H1 (cell line): ENCODE measurements around the gene PPM1D. TPM values are rescaled to one million over a fixed set of nuclear protein-coding genes. Genes with fewer than 3 reads are reported as not detected.
"Not testable (repeated sequence)": the region's sequence is repeated elsewhere in the genome, so short reads cannot be mapped to it uniquely, and the experiment has no call there.

ENCODE experiments used
- CTCF ChIA-PET: fragments of 300-600 bp; sonication (Branson Sonifier 250); formaldehyde crosslinking; loops from one replicate; lab custom pipeline; 2021; ENCODE audit not compliant: partially characterized antibody; lab: Charles Lee
- POLR2A ChIA-PET: fragments of 300-600 bp; sonication (Branson Sonifier 250); formaldehyde crosslinking; loops from one replicate; lab custom pipeline; 2021; ENCODE audit warnings: inconsistent platforms; ENCODE audit not compliant: partially characterized antibody; lab: Charles Lee
- DNase-seq, 2 experiments: peaks; one replicate each; pipeline versions ENCODE4 v3.0.0 to v3.0.0-alpha.2; 2010 to 2022; ENCODE audit warnings: low spot score in 2 of 2, low read depth in 1 of 2, mixed read lengths in 1 of 2
- FAIRE-seq: peaks from 2 replicates; lab custom pipeline; 2011; peaks lifted over from hg19 to GRCh38; lab: Jason Lieb, UNC
- H2AFZ ChIP-seq: 2 replicates; pipeline ENCODE4 v1.8.1; 2012; ENCODE audit warnings: low read length, inconsistent platforms
- H2AK5ac ChIP-seq: 2 replicates; pipeline ENCODE4 v1.6.1; 2013; ENCODE audit warnings: low read depth, low read length
- H2BK120ac ChIP-seq: replicated peaks from 2 replicates; pipeline ENCODE3; 2013; ENCODE audit warnings: low read depth, low read length, inconsistent platforms
- H2BK12ac ChIP-seq: 2 replicates; pipeline ENCODE4 v1.6.1; 2013; ENCODE audit warnings: low read depth, low read length
- H2BK15ac ChIP-seq: 2 replicates; pipeline ENCODE4 v1.6.1; 2013; ENCODE audit warnings: low read length
- H2BK20ac ChIP-seq: 2 replicates; pipeline ENCODE4 v1.6.1; 2013; ENCODE audit warnings: low read length
- H2BK5ac ChIP-seq: 2 replicates; pipeline ENCODE4 v1.6.1; 2013; ENCODE audit warnings: low read depth, low read length
- H3K14ac ChIP-seq: 2 replicates; pipeline ENCODE4 v1.6.1; 2013; ENCODE audit warnings: inconsistent platforms; ENCODE audit not compliant: insufficient read length
- H3K18ac ChIP-seq: 2 replicates; pipeline ENCODE4 v1.6.1; 2013; ENCODE audit warnings: low read length; ENCODE audit errors: extremely low read depth
- H3K23ac ChIP-seq: 2 replicates; pipeline ENCODE4 v1.6.1; 2013; ENCODE audit warnings: inconsistent platforms; ENCODE audit not compliant: insufficient read length
- H3K23me2 ChIP-seq: 2 replicates; pipeline ENCODE4 v1.6.1; 2013; ENCODE audit warnings: low read depth, low read length
- H3K27ac ChIP-seq: 2 replicates; pipeline ENCODE4 v1.6.1; 2011; ENCODE audit warnings: low read depth, low read length, inconsistent platforms
- H3K27me3 ChIP-seq, 4 experiments: replicated peaks in 1 of 4; 1 replicate in 1 of 4; 2 replicates in 3 of 4; pipeline versions ENCODE4 v1.6.1 to v1.8.1; 2011 to 2013; ENCODE audit warnings: low read length in 3 of 4, mild to moderate bottlenecking in 3 of 4, inconsistent platforms in 2 of 4, mixed read lengths in 2 of 4, moderate library complexity in 1 of 4; ENCODE audit not compliant: control insufficient read depth in 3 of 4, insufficient read depth in 3 of 4; ENCODE audit errors: extremely low read depth in 1 of 4
- H3K36me3 ChIP-seq, 4 experiments: 2 replicates each; pipeline versions ENCODE4 v1.6.1 to v1.8.1; 2011 to 2013; ENCODE audit warnings: mild to moderate bottlenecking in 4 of 4, low read length in 3 of 4, moderate library complexity in 2 of 4, control low read depth in 1 of 4, inconsistent platforms in 1 of 4; ENCODE audit not compliant: insufficient read depth in 4 of 4, control insufficient read depth in 2 of 4
- H3K4ac ChIP-seq: replicated peaks from 2 replicates; pipeline ENCODE3; 2013; ENCODE audit warnings: low read length, low read depth, mixed read lengths, inconsistent platforms; ENCODE audit not compliant: insufficient read length
- H3K4me1 ChIP-seq, 4 experiments: replicated peaks in 1 of 4; 1 replicate in 1 of 4; 2 replicates in 3 of 4; pipeline versions ENCODE4 v1.6.1 to v1.8.1; 2011 to 2013; ENCODE audit warnings: low read length in 3 of 4, inconsistent platforms in 2 of 4, mixed read lengths in 1 of 4; ENCODE audit not compliant: insufficient read depth in 4 of 4, control insufficient read depth in 3 of 4
- H3K4me2 ChIP-seq, 2 experiments: 2 replicates each; pipeline versions ENCODE4 v1.6.1 to v1.8.1; 2011 to 2013; ENCODE audit warnings: low read depth in 2 of 2, low read length in 2 of 2, control low read depth in 1 of 2, inconsistent platforms in 1 of 2, mild to moderate bottlenecking in 1 of 2; ENCODE audit not compliant: insufficient read depth in 1 of 2
- H3K4me3 ChIP-seq, 4 experiments: fragments of 200-600, 300-600 bp in 1 of 4; sonication (generic), shearing (Covaris generic), sonication (Bioruptor Twin) in 1 of 4; 2 replicates each; pipeline versions ENCODE4 v1.5.1 to v1.8.1; 2011 to 2016; ENCODE audit warnings: low read length in 4 of 4, low read depth in 3 of 4, control low read depth in 2 of 4, inconsistent platforms in 2 of 4, mild to moderate bottlenecking in 2 of 4, mixed read lengths in 1 of 4, moderate library complexity in 1 of 4; ENCODE audit not compliant: insufficient read depth in 2 of 4; ENCODE audit errors: extremely low read depth in 1 of 4
- H3K56ac ChIP-seq: replicated peaks from 2 replicates; pipeline ENCODE3; 2013; ENCODE audit warnings: low read depth, mild to moderate bottlenecking, mixed read lengths, low read length, inconsistent platforms; ENCODE audit not compliant: insufficient read length
- H3K79me1 ChIP-seq: 2 replicates; pipeline ENCODE4 v1.6.1; 2013; ENCODE audit warnings: low read depth, low read length, control low read depth
- H3K79me2 ChIP-seq, 2 experiments: 2 replicates each; pipeline versions ENCODE4 v1.6.1 to v1.8.1; 2012 to 2013; ENCODE audit warnings: low read length in 2 of 2, mild to moderate bottlenecking in 2 of 2, inconsistent platforms in 1 of 2; ENCODE audit not compliant: insufficient read depth in 2 of 2, control insufficient read depth in 1 of 2
- H3K9ac ChIP-seq, 4 experiments: replicated peaks in 1 of 4; 1 replicate in 1 of 4; 2 replicates in 3 of 4; pipeline versions ENCODE4 v1.6.1 to v1.8.1; 2011 to 2013; ENCODE audit warnings: low read depth in 3 of 4, low read length in 3 of 4, control low read depth in 2 of 4, mild to moderate bottlenecking in 2 of 4, moderate library complexity in 2 of 4, inconsistent platforms in 1 of 4; ENCODE audit errors: extremely low read depth in 1 of 4
- H3K9me3 ChIP-seq, 2 experiments: 2 replicates each; pipeline versions ENCODE4 v1.6.1 to v1.8.1; 2012 to 2013; ENCODE audit warnings: mild to moderate bottlenecking in 2 of 2, moderate library complexity in 2 of 2, control low read depth in 1 of 2, inconsistent platforms in 1 of 2, low read depth in 1 of 2, low read length in 1 of 2, mixed read lengths in 1 of 2; ENCODE audit not compliant: insufficient read depth in 2 of 2
- H4K20me1 ChIP-seq, 2 experiments: replicated peaks in 1 of 2; 2 replicates each; pipeline versions ENCODE3 to v1.8.1; 2011 to 2013; ENCODE audit warnings: inconsistent platforms in 2 of 2, low read length in 2 of 2, mild to moderate bottlenecking in 1 of 2; ENCODE audit not compliant: insufficient read depth in 2 of 2, control insufficient read depth in 1 of 2
- H4K5ac ChIP-seq: 2 replicates; pipeline ENCODE4 v1.6.1; 2013; ENCODE audit warnings: low read length, low read depth, mixed read lengths, inconsistent platforms; ENCODE audit not compliant: insufficient read length
- H4K8ac ChIP-seq: 2 replicates; pipeline ENCODE4 v1.8.0; 2013; ENCODE audit warnings: mild to moderate bottlenecking, moderate library complexity, low read length, inconsistent platforms; ENCODE audit not compliant: insufficient read depth; ENCODE audit errors: extremely low read depth
- H4K91ac ChIP-seq: replicated peaks from 2 replicates; pipeline ENCODE3; 2013; ENCODE audit warnings: low read length, mixed read lengths, inconsistent platforms; ENCODE audit not compliant: insufficient read length
- WGBS, 2 experiments: shearing (Covaris generic) in 1 of 2; methylation state at CpG; one replicate each; pipeline versions ENCODE4 v1.1.6 to v1.1.7; 2013 to 2015; ENCODE audit warnings: low lambda C conversion rate in 2 of 2, mixed read lengths in 2 of 2, inconsistent platforms in 1 of 2, low coverage in 1 of 2, missing lambda C conversion rate in 1 of 2; ENCODE audit not compliant: insufficient replicate concordance in 2 of 2, insufficient coverage in 1 of 2, insufficient read length in 1 of 2; ENCODE audit errors: extremely low coverage in 1 of 2, missing lambda C conversion rate in 1 of 2; 5-methylcytosine and 5-hydroxymethylcytosine counted together
- polyA plus RNA-seq, 7 experiments: library from polyadenylated mRNA; depleted of rRNA in 3 of 7; stranded (reverse) in 5 of 7; unstranded in 2 of 7; fragments of >200 nt in 5 of 7; fragments of 200-250 nt in 2 of 7; gene quantifications; 1 replicate in 5 of 7; 2 replicates in 1 of 7; 4 replicates in 1 of 7; pipeline versions ENCODE4 v1.2.1 to v1.2.3, GENCODE V29; 2011 to 2013; ENCODE audit warnings: missing spikeins in 2 of 7, mixed read lengths in 2 of 7
- total RNA-seq: library from RNA; stranded (reverse); fragmentation: NEBNext Ultra II Directional; extraction: Animal tissue kit (Norgen Biotek cat#: 25700); gene quantifications from 2 replicates; pipeline ENCODE4 v1.2.1, GENCODE V29; 2021
- TF ChIP-seq, protein P1 (sequence below): IDR thresholded peaks from 2 replicates; pipeline ENCODE4 v1.6.1; 2011; ENCODE audit warnings: low read depth, mild to moderate bottlenecking, low read length; ENCODE audit not compliant: insufficient read depth

The PPM1D gene
- total and polyA plus RNA-seq, 2 of the 8 experiments (the other 6 are each of a cell fraction or from before 2014, with no cell fraction given): 5.0 to 16.7 TPM

DNA sequence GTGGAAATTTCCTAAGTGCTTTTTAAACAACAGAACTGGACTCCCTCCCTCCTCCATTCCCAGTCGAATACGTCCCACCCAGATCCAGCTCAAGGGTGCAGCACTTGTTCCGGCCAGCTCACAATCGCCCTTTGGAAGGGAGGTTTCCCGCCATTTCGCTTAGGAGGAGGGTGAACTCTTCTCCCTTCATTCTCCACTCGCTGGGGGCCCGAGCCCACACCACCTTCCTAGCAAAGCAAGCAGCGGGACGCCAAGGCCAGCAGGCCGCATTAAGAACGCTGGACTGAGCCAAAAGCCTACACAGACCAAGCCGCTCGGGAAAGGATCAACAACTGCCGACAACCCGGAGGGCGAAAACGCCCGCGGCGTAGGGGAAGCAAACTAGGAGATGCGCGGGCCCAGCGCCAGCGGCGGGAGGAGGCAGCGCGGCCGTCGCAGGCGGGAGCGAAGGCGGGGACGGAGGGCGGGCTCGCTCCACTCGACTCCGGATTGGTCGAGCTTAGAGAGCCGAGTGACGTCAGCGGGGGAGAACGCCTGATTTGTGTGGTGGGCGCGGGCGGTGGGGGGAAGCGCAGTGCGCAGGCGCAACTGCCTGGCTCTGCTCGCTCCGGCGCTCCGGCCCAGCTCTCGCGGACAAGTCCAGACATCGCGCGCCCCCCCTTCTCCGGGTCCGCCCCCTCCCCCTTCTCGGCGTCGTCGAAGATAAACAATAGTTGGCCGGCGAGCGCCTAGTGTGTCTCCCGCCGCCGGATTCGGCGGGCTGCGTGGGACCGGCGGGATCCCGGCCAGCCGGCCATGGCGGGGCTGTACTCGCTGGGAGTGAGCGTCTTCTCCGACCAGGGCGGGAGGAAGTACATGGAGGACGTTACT, at the start of gene PPM1D (continued):
- TF ChIP-seq, protein P1, sequence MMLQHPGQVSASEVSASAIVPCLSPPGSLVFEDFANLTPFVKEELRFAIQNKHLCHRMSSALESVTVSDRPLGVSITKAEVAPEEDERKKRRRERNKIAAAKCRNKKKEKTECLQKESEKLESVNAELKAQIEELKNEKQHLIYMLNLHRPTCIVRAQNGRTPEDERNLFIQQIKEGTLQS: no peak

DNA sequence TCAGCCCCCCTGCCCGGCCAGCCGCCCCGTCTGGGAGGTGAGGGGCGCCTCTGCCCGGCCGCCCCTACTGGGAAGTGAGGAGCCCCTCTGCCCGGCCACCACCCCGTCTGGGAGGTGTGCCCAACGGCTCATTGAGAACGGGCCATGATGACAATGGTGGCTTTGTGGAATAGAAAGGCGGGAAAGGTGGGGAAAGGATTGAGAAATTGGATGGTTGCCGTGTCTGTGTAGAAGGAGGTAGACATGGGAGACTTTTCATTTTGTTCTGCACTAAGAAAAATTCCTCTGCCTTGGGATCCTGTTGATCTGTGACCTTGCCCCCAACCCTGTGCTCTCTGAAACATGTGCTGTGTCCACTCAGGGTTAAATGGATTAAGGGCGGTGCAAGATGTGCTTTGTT, 47.7 kb upstream of the PPM1D start:
- H2BK15ac ChIP-seq, H2BK20ac ChIP-seq, DNase-seq, H3K4ac ChIP-seq, H3K27ac ChIP-seq, FAIRE-seq, H4K8ac ChIP-seq, H2AK5ac ChIP-seq, H3K23ac ChIP-seq, H3K14ac ChIP-seq, H4K20me1 ChIP-seq, H3K4me1 ChIP-seq, H3K4me3 ChIP-seq, POLR2A ChIA-PET, H2BK12ac ChIP-seq, H3K79me2 ChIP-seq, H3K36me3 ChIP-seq, H3K18ac ChIP-seq, H4K91ac ChIP-seq, H2AFZ ChIP-seq, H3K79me1 ChIP-seq, H3K23me2 ChIP-seq, H2BK5ac ChIP-seq, H3K27me3 ChIP-seq, H3K9ac ChIP-seq, H4K5ac ChIP-seq, H2BK120ac ChIP-seq, H3K4me2 ChIP-seq, H3K56ac ChIP-seq: not testable (repeated sequence)
- H3K9me3 ChIP-seq: peaks cover 7 to 15% of the 10 kb centered on the region in 2 experiments
- CTCF ChIA-PET: interaction anchor here (1.2 kb wide), 1 partner anchor 10 kb away, joined by 3 read pairs; no protein-coding TSS in a partner anchor
- 97% methylated on average over 6 of the region's 13 CpGs; no CpG with 5 or more reads in 1 of the 2 experiments for WGBS, 2 experiments
